B cell (primary cell): Measurements from ENCODE around the gene WDR5. TPM values are rescaled to one million over a fixed set of nuclear protein-coding genes. Genes with fewer than 3 reads are reported as not detected.

ENCODE experiments used
- ATAC-seq: fragments of 200-7000 bp; cut with Tn5 transposase; one replicate; pipeline ENCODE4 v1.10.0; 2021; ENCODE audit warnings: low read depth, mild to moderate bottlenecking, moderate number of reproducible peaks, moderate library complexity
- CTCF ChIA-PET: fragments of 350-600 bp; sonication (Branson Sonifier 250); formaldehyde crosslinking; loops from one replicate; lab custom pipeline; 2021; ENCODE audit warnings: antibody characterized with exemption, inconsistent platforms; lab: Charles Lee
- POLR2A ChIA-PET: fragments of 350-600 bp; sonication (Branson Sonifier 250); formaldehyde crosslinking; loops from one replicate; lab custom pipeline; 2021; ENCODE audit warnings: antibody characterized with exemption; lab: Charles Lee
- DNase-seq: peaks from one replicate; pipeline ENCODE4 v3.0.0; 2013
- H2AFZ ChIP-seq: 2 replicates; pipeline ENCODE4 v1.6.1; 2012; ENCODE audit warnings: mild to moderate bottlenecking, low read depth, low read length; ENCODE audit not compliant: insufficient read depth, poor library complexity, severe bottlenecking
- H3K27ac ChIP-seq, 2 donors: 1 replicate in 1 of 2; 2 replicates in 1 of 2; pipeline ENCODE4 v1.5.1; 2012 to 2013; ENCODE audit warnings: low read length in 2 of 2, mild to moderate bottlenecking in 2 of 2, moderate library complexity in 1 of 2
- H3K27me3 ChIP-seq, 4 experiments: fragments of 200-600 bp in 1 of 4; sonication (generic) in 1 of 4; replicated peaks in 1 of 4; 1 replicate in 2 of 4; 2 replicates in 2 of 4; pipeline versions ENCODE4 v1.6.1 to v1.7.0; 2013 to 2016; ENCODE audit warnings: low read length in 3 of 4, mild to moderate bottlenecking in 2 of 4, mixed read lengths in 1 of 4, moderate library complexity in 1 of 4; ENCODE audit not compliant: insufficient read depth in 4 of 4, control insufficient read depth in 3 of 4; ENCODE audit errors: control extremely low read depth in 1 of 4
- H3K36me3 ChIP-seq, 2 experiments: replicated peaks in 1 of 2; 1 replicate in 1 of 2; 2 replicates in 1 of 2; pipeline versions ENCODE4 v1.6.1 to v1.7.1; 2013; ENCODE audit warnings: low read length in 1 of 2; ENCODE audit not compliant: insufficient read depth in 2 of 2, control insufficient read depth in 1 of 2; ENCODE audit errors: control extremely low read depth in 1 of 2, extremely low read depth in 1 of 2
- H3K4me1 ChIP-seq, 2 donors: fragments of 200-600 bp in 1 of 2; sonication (generic) in 1 of 2; 1 replicate in 1 of 2; 2 replicates in 1 of 2; pipeline versions ENCODE4 v1.5.1 to v1.6.1; 2013 to 2017; ENCODE audit warnings: low read length in 2 of 2; ENCODE audit not compliant: control insufficient read depth in 2 of 2, insufficient read depth in 2 of 2
- H3K4me2 ChIP-seq: replicated peaks from 2 replicates; pipeline ENCODE3; 2012; ENCODE audit warnings: mild to moderate bottlenecking, low read depth, low read length; ENCODE audit not compliant: poor library complexity, severe bottlenecking
- H3K4me3 ChIP-seq, 5 experiments: fragments of 200-600 bp in 1 of 5; sonication (generic) in 1 of 5; 1 replicate in 3 of 5; 2 replicates in 2 of 5; pipeline versions ENCODE4 v1.5.1 to v1.7.0; 2011 to 2016; ENCODE audit warnings: low read length in 4 of 5, mild to moderate bottlenecking in 4 of 5, low read depth in 2 of 5, control low read depth in 1 of 5, moderate library complexity in 1 of 5; ENCODE audit not compliant: insufficient read depth in 1 of 5; ENCODE audit errors: control extremely low read depth in 1 of 5, extremely low read depth in 1 of 5
- H3K79me2 ChIP-seq: fragments of 200-600 bp; sonication (generic); one replicate; pipeline ENCODE4 v1.6.0; 2016; ENCODE audit warnings: low read length; ENCODE audit not compliant: control insufficient read depth, insufficient read depth
- H3K9ac ChIP-seq: fragments of 200-600 bp; sonication (generic); 2 replicates; pipeline ENCODE4 v1.6.1; 2017; ENCODE audit warnings: mild to moderate bottlenecking, low read length, moderate library complexity
- H3K9me3 ChIP-seq, 3 donors: one replicate each; pipeline versions ENCODE4 v1.6.1 to v1.7.1; 2013; ENCODE audit warnings: low read length in 2 of 3; ENCODE audit not compliant: control insufficient read depth in 2 of 3, insufficient read depth in 1 of 3; ENCODE audit errors: control extremely low read depth in 1 of 3
- H4K20me1 ChIP-seq: 2 replicates; pipeline ENCODE4 v1.6.0; 2012; ENCODE audit warnings: mild to moderate bottlenecking, low read length; ENCODE audit not compliant: insufficient read depth, control insufficient read depth, poor library complexity, severe bottlenecking
- H3K27ac Mint-ChIP-seq: one replicate; pipeline ENCODE4 v1.8.0; 2021; ENCODE audit warnings: mixed read lengths
- H3K27me3 Mint-ChIP-seq: one replicate; pipeline ENCODE4 v1.8.0; 2021; ENCODE audit warnings: mixed read lengths
- H3K4me1 Mint-ChIP-seq: one replicate; pipeline ENCODE4 v1.8.0; 2021; ENCODE audit warnings: mixed read lengths
- H3K4me3 Mint-ChIP-seq: one replicate; pipeline ENCODE4 v1.8.0; 2021; ENCODE audit warnings: mixed read lengths
- H3K9me3 Mint-ChIP-seq: one replicate; pipeline ENCODE4 v1.8.0; 2022; ENCODE audit warnings: mixed read lengths; ENCODE audit not compliant: insufficient read depth
- CTCF ChIP-seq: fragments of 200-600 bp; IDR thresholded peaks from one replicate; pipeline ENCODE4 v1.8.0; 2022; ENCODE audit warnings: antibody characterized with exemption, mild to moderate bottlenecking
- EZH2 ChIP-seq: IDR thresholded peaks from 2 replicates; pipeline ENCODE4 v1.6.1; 2012; ENCODE audit warnings: borderline replicate concordance, low read depth, mild to moderate bottlenecking, moderate library complexity, low read length; ENCODE audit not compliant: insufficient read depth, poor library complexity, severe bottlenecking
- WGBS: methylation state at CpG from one replicate; pipeline ENCODE4 v1.1.5; 2013; ENCODE audit warnings: missing lambda C conversion rate; ENCODE audit not compliant: insufficient coverage; 5-methylcytosine and 5-hydroxymethylcytosine counted together
- intact Hi-C: fragments of 100-400 bp; cut with micrococcal nuclease; formaldehyde crosslinking; loops from one replicate; pipeline ENCODE4 v1.10.0; 2022
- polyA plus RNA-seq: library from polyadenylated mRNA; depleted of rRNA; stranded (reverse); fragments of >200 nt; gene quantifications from 2 replicates; pipeline ENCODE4 v1.2.3, GENCODE V29; 2012
- total RNA-seq, 2 donors: library from RNA; stranded (reverse); fragments of 120-200 nt in 1 of 2; gene quantifications; 1 replicate in 1 of 2; 2 replicates in 1 of 2; pipeline versions ENCODE4 v1.2.3 to v1.2.4, GENCODE V29; 2013 to 2022

The WDR5 gene
- total and polyA plus RNA-seq, 2 donors (not counting 1 experiment from before 2014, with no cell fraction given) = 18.0 to 23.8 TPM

GRCh38 chr9:134175291-134175807 is 39.5 kb downstream of the WDR5 start:
- ATAC-seq (no peak), DNase-seq (no peak)
- POLR2A ChIA-PET = no interaction called here
- peaks cover 21 to 23% of the 10 kb centered on the region in 2 donors for H3K4me1 ChIP-seq
- Mint-ChIP-seq H3K27me3 (peaks cover 16% of the 10 kb centered on the region), H3K4me1 (peaks cover 20% of the 10 kb centered on the region), H3K9me3 (no peaks in the 10 kb centered on the region), H3K4me3 (no peak overlapping the region), H3K27ac (no peak overlapping the region)
- no peak for TF ChIP-seq EZH2
- TF ChIP-seq CTCF = no peak
- no peak overlapping the region for H3K27ac ChIP-seq
- no peak overlapping the region for H3K9ac ChIP-seq
- peaks cover 2% of the 10 kb centered on the region for H3K79me2 ChIP-seq
- 87% methylated on average over 8 of the region's 20 CpGs for WGBS
- peak overlapping the region; percentile 62 for H3K4me2 ChIP-seq
- CTCF ChIA-PET = interaction anchor here (1.0 to 3.4 kb wide), 4 partner anchors 216 to 274 kb away, joined by 3 to 37 read pairs (median 4); no protein-coding TSS in a partner anchor
- H3K27me3 ChIP-seq = peaks cover 0 to 22% (median 8%) of the 10 kb centered on the region in 4 experiments
- peaks cover 0 to 10% (median 0%) of the 10 kb centered on the region in 3 donors for H3K9me3 ChIP-seq
- intact Hi-C loops = no loop called here
- H2AFZ ChIP-seq = no peak overlapping the region
- H4K20me1 ChIP-seq = no peaks in the 10 kb centered on the region
- H3K4me3 ChIP-seq = no peak overlapping the region
- H3K36me3 ChIP-seq = no peaks in the 10 kb centered on the region

GRCh38 chr9:134175808-134176598 is 40.1 kb downstream of the WDR5 start:
- CTCF ChIA-PET = interaction anchor here (1.2 to 3.4 kb wide), 3 partner anchors 215 to 274 kb away, joined by 3 to 37 read pairs (median 5); no protein-coding TSS in a partner anchor

More at GRCh38 chr9:134175808-134176598, 40.1 kb downstream of the WDR5 start:
- peaks cover 0 to 10% (median 0%) of the 10 kb centered on the region in 3 donors for H3K9me3 ChIP-seq
- no peak overlapping the region for H2AFZ ChIP-seq
- ATAC-seq (no peak), DNase-seq (no peak)
- H3K9ac ChIP-seq = no peak overlapping the region
- H3K27me3 Mint-ChIP-seq = peaks cover 23% of the 10 kb centered on the region
- no peak overlapping the region for H3K4me3 ChIP-seq
- no peaks in the 10 kb centered on the region for H3K36me3 ChIP-seq
- intact Hi-C loops = no loop called here
- no peaks in the 10 kb centered on the region for H3K9me3 Mint-ChIP-seq
- WGBS = 93% methylated on average over 35 of the region's 35 CpGs
- peaks cover 20% of the 10 kb centered on the region for H3K4me1 Mint-ChIP-seq
- H3K27me3 ChIP-seq = peaks cover 0 to 28% (median 8%) of the 10 kb centered on the region in 4 experiments
- H3K27ac ChIP-seq = no peak overlapping the region
- H4K20me1 ChIP-seq = no peaks in the 10 kb centered on the region
- POLR2A ChIA-PET = no interaction called here
- no peak for TF ChIP-seq EZH2
- TF ChIP-seq CTCF = no peak
- H3K4me1 ChIP-seq = peaks cover 21 to 23% of the 10 kb centered on the region in 2 donors
- H3K4me3 Mint-ChIP-seq = no peak overlapping the region
- no peaks in the 10 kb centered on the region for H3K79me2 ChIP-seq
- no peak overlapping the region for H3K4me2 ChIP-seq
- H3K27ac Mint-ChIP-seq = no peak overlapping the region
